Stimulated activated CD8-positive, alpha-beta memory T cell treated with anti-CD3 and anti-CD28 coated beads, Interleukin-2, amount 100 ng/mL, for 48 hours (primary cell): ENCODE data around the gene DMTF1.

Experiments
- DNase-seq, 2 donors: peaks; one replicate each; pipeline ENCODE4 v3.0.0-alpha.2; 2020; ENCODE audit warnings: low read depth in 2 of 2

DMTF1 gene

GRCh38 chr7:87146740-87147386 lies 5.4 kb upstream of the DMTF1 start:
- DNase-seq: no peak

- no peak for DNase-seq
These were observed 4.8 kb upstream of the DMTF1 start for GRCh38 chr7:87147500-87147899.

- no peak for DNase-seq
These were observed 3.8 kb upstream of the DMTF1 start for GRCh38 chr7:87148332-87148955.

GRCh38 chr7:87151002-87151728 lies 1.1 kb upstream of the DMTF1 start:
- no peak for DNase-seq

DNA sequence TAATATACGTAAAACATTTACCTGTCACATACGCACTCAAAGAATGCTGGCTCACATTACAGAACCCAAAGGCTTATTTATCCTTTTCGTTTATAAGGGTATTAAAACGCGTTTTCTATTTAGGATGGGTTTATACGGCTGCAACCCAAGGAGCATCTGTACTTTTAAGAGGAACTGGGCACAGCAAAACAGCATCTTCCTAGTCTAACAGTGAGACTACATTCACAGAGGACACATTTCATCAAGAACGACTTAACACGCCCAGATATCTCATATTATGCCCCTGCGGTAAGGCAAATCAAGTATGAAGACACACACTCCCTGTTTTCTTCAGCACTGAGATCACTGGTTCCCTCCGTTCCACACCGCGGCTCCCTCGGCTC lies 533 bp upstream of the DMTF1 start:
- no peak for DNase-seq

- peak; percentile 18 to 19 for DNase-seq
These were observed 816 bp downstream of the DMTF1 start for GRCh38 chr7:87152897-87153641.

DNA sequence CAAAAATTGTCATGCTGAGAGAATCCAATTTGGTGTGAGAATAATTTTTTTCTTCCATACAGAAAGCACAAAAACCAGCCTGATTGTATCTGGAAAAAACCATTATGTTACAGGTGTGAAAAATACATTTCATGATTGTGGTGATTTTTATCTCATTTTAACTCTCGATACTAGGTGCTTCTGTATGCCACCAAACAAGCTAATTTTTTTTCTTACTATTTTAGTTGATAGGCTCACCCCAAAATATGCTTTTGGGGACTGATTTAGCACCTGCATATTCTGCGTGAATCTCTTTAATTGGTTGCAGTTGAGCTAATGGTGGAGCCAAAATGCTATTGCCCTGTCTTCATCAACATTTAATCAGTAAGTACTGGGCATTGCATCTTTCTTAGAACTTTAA lies 1.9 kb downstream of the DMTF1 start:
- no peak for DNase-seq

DNA sequence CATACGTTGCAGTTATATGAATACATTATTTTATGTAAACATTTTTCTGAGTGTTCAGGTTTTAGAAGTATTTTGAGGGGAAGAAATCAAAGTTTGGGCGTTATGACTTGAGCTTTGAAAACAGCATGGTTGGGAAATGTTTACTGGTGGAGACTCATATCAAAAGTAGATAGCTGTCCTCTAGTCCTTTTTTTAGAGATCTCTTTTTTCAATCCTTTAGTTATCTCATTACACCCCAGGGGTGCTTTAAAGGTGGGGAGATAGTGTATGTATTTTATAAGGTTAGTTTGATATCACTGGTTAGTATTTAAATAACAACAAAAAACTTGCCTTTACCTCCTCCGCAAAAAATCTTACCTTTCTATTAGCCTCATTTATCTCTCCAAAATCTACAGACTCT lies 2.3 kb downstream of the DMTF1 start:
- DNase-seq: no peak

DNA sequence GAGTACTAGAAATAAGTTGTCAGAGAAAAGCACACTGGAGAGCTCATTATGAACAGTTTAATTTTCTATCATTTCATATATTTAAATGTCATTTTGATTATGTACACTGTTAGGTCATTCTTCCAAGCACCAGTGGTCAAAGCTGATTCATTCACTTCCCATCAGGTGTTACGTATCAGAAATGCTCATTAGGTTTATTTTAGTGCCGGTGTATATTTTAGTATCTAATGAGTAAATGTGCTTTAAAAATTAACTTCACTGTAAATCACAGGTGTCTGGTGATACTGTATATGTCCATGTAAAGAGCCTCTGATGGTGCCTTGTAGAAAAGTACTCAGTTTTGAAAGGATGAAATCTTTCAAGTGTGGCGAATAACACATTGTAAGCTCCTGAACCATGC lies 3.5 kb downstream of the DMTF1 start:
- DNase-seq: no peak

DNA sequence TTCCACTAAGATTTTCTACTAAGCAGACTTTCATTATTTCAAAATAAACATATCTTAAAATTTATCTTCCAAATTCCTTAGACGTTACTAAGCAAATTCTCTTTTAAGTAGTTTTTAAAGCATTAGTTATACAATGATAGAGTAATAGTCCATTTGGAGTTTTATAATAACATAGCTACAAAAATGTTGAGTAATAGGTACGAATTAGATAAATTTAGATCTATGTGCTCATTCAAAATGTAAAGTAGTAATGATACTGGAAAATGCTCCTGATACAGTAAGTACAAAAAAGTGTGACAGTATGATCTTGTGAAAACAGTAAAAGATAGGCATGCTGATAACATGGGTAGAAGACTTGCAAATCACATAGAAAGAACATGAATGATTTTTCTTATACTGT lies 4.5 kb downstream of the DMTF1 start:
- DNase-seq: no peak

- no peak for DNase-seq
These were observed 7.3 kb downstream of the DMTF1 start for GRCh38 chr7:87159538-87159937.

DNA sequence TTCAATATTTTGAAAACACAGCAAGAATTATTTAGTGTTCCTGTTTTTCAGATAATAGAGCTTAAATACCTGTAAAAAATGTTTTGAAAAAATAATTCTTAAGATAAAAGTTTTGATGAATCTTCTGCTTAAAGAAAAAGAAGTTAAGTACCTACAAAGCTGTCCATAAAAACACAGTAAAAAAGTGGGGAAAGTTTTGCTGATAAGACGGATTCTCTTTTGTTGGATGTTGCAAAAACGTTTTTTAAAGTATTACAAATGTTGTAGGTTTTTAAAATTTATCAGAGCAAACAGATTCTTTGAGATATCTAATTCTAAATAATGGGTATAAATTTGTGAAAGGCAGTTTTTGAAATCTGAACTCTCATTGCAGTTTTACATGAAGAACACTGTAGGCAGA lies 12.2 kb downstream of the DMTF1 start:
- no peak for DNase-seq

- no peak for DNase-seq
These were observed 18.6 kb downstream of the DMTF1 start for GRCh38 chr7:87170828-87171227.

- no peak for DNase-seq
These were observed 19.2 kb downstream of the DMTF1 start for GRCh38 chr7:87171282-87171934.

GRCh38 chr7:87173471-87173870 lies 21.2 kb downstream of the DMTF1 start:
- DNase-seq: no peak

DNA sequence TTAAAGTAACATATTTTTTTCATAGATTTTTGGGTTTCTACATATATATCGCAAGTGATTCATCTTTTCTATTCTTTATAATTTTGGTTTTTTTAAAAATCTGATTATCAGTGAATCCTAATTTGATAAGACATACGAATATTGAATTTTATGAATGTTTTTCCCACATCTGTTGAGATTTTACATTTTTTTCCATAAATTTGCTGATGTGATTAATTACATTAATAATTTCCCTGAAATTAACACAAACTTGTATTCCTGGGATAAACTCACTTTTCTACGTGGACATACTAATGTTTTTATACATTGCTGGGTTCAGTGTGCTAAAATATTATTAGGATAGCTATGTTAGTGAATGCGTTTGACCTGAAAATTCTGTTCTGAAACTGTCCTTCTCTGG lies 26.1 kb downstream of the DMTF1 start:
- DNase-seq: no peak

DNA sequence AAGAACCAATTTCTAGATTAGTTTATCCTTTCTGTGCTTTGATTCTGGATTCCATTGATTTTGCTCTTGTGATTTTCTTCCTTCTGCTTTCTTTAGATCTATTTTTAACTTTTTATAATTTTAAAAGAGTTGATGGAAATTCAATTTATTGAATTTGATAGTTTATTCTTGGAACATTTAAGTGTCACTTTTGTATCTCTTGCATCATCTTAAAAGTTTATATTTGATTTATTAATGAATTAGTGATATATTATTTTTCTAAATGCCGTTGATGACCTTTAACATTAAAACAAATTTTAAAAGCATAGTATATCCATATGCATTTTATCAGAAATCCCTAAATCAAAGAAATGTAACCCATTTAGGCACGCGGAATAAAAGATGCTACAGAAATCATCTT lies 26.9 kb downstream of the DMTF1 start:
- no peak for DNase-seq

DNA sequence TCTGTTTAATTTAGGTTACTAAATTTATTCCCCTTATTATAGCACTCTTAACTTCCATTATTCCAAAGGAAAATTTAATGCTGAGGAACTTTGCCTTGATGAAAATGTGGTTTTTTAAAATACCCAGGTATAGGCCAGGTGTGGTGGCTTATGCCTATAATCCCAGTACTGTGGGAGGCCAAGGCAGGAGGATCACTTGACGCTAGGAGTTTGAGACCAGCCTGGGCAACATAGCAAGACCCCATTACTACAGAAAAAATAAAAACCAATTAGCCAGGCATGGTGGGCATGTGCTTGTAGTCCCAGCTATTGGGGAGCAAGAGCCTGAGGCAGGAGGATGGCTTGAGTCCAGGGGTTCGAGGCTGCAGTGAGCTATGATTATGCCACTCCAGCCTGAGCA lies 34.9 kb downstream of the DMTF1 start:
- DNase-seq: no peak

DNA sequence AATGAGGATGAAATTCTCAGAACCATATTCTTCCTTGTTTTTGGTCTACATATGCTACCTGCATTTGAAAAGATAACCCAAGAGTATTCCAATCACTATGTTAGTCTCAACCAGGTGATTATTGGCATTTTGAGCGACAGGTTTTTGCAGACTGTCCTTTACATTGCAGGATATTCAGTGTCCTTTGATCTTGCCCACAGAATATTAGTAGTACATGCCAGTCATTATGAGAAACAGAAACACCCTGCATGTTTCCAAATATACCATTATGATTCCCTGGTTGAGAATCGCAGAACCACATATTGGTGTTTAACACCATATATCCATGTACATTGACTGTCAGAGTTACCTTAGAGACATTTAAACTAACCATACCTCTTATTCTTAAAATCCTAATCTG lies 36.7 kb downstream of the DMTF1 start:
- no peak for DNase-seq

DNA sequence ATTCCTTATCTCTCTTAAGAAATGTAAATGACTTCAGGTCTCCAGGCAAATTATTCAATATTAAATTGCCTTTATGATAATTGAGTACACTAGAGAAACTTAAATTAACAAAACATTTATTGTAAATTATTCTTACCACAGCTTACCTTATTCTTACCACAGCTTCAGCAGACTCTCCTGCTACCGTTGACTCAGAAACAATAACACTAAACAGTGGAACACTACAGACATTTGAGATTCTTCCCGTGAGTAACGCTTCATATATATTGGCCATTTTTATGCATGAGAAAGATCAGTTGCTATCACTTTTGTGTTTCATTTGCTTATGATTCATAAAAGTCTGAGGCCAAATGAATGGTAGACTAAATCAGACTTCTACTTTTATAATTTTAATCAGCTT lies 38.5 kb downstream of the DMTF1 start:
- DNase-seq: no peak

DNA sequence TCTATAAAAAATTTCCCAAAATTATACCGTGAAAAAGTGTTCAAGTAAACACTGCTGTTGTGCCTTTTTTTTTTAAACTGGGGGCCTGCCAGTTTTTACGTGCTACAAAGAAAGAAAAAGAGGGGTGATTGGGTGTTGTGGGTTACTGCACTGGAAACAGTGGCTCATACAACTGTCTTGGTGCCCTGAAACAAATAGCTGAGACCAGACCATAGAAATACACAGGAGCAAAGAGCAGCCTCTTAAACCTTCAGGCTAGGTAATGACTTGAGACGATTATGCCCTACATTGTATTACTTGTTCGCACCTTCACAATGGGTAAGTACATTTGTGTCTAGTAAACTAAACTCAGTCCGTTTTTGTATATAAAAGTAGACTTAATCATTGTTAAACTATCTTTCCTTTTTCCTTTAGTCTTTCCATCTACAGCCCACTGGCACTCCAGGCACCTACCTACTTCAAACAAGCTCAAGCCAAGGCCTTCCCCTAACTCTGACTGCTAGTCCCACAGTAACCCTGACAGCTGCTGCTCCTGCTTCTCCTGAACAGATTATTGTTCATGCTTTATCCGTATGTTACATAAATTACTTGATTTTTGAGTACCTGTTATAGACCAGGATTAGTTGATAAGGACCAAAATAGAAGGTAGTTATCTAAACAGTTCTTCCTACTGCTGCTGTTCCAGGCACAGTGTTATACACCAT lies 40.7 kb downstream of the DMTF1 start:
- DNase-seq: no peak
